Stimulated activated CD4-positive, alpha-beta T cell treated with anti-CD3 and anti-CD28 coated beads, Interleukin-4, amount 100 ng/mL, for 48 hours (primary cell): ENCODE data around the gene MRPL43.

Source experiments
- DNase-seq, 2 donors: peaks; one replicate each; pipeline ENCODE4 v3.0.0-alpha.2; 2020; ENCODE audit warnings: low read depth in 2 of 2

Gene MRPL43

DNA sequence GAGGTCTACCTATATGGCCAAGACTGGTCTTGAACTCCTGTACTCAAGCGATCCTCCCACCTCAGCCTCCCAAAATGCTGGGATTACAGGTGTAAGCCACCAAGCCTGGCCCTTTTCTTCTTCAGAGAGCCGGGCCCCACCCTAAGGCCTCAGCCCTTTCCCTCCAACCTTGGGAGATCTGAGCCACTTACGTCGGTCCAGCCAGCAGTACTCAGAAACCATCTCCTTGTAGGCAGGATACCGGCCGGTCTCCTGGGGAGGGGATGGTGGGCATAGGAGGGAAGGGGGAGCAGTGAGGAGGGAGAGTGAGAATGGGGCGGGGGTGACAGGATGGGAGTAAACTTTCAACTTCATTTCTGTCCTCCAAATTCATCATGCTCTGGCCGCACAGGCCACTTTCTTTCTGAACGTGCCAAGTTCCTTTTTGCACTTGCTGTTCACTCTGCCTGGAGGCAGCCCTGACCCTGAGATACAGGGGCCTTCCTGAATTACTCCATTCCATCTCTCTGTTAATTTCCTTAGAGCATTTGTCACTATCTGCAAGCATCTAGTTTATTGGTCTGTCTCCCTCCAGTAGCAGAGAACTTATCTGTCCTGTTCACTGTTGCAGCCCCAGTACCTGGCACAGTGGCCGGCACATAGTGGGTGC is 33.3 kb upstream of the MRPL43 start:
- DNase-seq = no peak

DNA sequence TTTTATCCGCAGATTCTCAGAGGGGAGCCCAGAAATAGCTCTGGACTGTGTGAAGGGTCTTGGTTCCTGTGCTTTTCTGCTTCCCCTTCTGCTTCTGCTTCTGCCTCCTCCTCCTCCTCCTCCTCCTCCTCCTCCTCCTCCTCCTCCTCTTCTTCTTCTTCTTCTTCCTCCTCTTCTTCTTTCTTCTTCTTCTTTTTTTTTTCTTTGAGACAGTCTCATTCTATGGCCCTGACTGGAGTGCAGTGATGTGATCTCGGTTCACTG is 32.1 kb upstream of the MRPL43 start:
- no peak for DNase-seq

- peak; percentile 79 to 81 for DNase-seq
Observed at GRCh38 chr10:101018600-101019439, 31.5 kb upstream of the MRPL43 start.

DNA sequence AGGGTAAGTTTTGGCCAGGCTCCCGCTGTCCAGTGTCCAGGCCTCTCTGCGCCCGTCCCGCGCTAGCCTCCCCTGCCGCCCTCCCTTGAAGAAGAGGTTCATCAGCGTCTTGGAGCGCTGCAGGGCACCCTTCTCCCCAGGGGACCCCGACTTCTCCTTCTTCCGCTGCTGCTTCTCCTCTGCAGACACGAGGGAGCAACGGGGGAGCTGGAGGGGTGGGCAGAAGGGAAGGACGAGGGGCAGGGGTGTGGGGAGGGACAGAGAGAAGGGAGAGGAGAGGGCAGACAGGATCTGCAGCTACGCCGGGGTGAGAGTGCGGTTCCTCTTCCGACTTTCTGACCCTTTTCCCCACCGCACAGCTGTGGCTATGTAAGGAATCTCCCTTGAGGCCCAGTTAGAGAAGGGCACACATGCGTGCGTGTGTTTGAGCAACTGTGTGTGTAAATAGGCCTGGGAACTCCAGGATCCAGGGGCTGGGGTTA is 30.9 kb upstream of the MRPL43 start:
- DNase-seq = no peak

GRCh38 chr10:101016814-101017213 is 29.5 kb upstream of the MRPL43 start:
- DNase-seq = no peak

DNA sequence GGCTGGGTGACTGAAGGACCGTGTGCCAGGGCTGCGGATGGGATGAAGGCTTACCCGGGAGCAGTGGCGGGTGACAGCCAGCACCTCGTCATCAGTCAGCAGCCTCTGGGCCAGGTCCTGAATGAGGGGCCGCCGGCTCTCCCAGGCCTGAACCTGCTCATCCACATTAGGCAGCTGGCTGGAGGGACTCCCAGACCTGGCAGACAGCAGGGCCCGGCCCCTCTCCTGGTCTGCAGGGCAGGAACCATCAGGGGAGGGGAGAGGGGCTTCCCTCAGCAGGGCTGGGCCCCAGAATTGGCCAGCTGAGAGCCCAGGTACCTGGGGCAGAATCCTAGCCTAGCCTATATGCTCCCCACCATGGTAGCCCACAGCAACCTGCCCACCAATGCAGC is 28.3 kb upstream of the MRPL43 start:
- no peak for DNase-seq

GRCh38 chr10:101014966-101015581 is 27.8 kb upstream of the MRPL43 start:
- DNase-seq = no peak

- peak; percentile 71 to 85 for DNase-seq
Observed at GRCh38 chr10:101014230-101014884, 27.1 kb upstream of the MRPL43 start.

DNA sequence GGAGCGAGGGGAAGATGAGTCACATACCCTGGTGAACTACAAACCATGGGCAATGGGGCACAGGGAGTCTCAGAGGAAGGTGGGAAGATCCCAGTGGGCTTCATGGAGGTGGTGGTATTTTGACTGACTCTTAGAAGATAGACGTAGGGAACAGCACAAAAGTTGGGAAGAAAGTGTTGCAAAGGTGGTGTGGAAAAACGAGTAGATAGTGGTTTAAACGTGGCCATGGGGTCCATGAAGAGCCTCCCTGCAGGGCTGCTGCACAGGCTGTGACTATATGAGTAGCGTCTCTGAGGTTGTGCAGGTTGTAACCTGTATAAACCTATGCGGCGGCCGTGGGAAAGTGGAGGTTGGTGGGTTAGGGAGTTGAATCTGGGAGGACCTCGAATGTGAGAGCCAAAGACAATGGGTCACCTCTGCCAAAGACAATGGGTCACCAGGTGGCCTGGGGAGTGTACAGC is 26.1 kb upstream of the MRPL43 start:
- DNase-seq = no peak

DNA sequence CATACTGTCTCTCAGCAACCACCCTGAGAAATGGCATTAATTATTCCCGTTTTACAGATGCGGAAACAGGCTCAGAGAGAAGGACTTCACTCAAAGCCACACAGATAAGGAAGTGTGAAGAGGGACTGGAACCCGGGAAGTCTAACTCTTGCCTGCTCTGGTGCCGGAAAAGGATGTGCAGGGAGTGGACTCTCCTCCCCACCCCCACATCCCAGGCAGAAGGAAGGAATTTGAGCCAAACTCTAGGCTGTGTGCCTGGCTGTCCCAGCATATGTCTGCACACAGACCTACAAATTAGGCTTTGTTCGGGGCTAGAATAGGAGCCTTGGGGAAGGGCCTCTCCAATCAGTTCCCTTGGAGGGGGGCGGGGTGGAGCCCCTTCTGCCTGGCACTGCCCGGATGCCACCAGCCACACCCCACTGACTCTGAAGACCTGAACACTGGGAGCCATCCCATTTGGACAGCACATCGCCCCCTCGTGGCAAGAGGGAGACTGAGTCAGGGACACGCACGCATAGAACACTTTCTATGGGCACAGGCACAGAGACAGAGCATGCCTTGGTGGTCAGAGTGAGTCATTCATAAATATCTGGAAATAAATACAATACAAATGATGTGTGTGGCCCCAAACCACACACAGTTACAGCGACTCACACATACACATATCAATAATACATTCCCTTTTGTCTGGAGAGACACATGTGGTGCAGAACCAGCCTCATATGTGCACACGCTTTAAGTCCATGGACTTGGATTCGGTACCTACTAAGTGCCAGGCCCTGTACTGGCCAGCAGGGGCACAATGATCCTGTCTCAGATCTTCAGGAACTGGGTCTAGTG is 25.4 kb upstream of the MRPL43 start:
- DNase-seq = peak; percentile 76 to 79

DNA sequence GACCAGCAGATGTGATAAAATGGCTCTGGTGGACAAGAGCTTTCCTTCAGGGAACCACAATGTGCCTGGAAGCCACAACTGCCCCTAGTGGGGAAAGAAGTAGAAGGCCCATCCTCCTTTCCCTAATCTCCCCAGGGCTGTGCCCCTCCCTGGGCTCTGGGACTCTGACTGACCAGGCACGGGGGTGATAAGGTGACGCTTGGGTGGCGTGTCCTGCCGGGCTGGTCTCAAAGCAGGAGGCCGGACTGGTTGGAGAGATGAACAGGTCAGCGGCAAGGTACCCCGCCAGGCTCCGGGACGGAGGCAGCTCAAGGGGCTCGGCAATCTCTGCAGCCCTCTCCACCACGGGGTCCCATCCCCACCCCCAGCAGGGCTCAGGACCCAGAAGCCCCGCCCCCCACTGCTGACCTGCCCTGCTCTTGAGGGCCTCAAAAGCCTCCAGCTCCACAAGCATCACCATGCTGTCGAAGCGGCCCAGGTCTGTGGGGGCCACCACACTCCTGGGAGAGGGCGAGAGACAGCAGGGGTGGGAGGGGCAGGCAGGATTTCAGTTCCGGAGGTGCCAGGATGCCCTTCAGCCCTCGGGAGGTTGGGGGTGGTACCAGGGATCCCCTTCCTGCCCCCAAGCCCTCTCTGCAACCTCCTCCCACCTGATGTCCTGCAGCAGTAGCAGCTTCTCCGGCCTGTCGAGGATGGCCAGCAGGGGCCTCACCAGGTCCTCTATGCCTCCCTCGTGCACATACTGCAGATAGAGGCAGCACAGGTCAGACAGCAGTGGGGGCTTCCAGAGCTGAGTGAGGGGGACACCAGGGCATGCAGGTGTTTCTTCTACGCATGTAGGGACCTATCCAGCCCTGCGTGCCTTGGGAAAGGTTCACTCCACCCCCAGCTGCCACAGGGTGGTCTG is 24.5 kb upstream of the MRPL43 start:
- no peak for DNase-seq

- DNase-seq = no peak
Observed at GRCh38 chr10:101010329-101010728, 23.0 kb upstream of the MRPL43 start.

DNA sequence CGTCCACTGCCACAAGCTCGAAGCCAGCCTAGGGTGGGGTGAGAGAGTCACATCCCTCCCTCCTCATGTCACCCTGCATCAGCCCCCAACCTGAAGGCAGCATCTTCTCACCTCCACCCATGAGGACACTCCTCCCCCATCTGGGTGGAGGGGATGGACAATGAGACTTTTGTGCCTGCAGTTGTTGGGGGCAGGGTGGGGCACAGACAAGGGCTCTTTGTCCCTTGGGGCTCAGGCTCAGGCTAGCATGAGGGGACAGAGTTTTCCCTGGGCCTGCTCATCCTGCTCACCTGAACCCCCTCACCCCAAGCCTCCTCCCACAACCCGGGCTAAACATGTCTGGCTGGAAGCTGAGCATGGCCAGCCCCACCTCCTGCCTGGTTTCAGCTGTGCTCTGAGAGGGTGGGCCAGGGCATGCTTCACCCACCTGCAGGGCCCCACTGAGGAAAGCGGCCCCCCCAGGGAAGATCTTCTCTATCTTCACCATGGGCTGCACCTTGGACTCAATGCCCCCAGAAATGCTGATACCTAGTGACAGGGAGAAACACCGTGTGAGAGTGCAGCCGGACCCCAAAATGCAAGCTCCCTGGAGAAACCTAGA is 21.6 kb upstream of the MRPL43 start:
- no peak for DNase-seq

DNA sequence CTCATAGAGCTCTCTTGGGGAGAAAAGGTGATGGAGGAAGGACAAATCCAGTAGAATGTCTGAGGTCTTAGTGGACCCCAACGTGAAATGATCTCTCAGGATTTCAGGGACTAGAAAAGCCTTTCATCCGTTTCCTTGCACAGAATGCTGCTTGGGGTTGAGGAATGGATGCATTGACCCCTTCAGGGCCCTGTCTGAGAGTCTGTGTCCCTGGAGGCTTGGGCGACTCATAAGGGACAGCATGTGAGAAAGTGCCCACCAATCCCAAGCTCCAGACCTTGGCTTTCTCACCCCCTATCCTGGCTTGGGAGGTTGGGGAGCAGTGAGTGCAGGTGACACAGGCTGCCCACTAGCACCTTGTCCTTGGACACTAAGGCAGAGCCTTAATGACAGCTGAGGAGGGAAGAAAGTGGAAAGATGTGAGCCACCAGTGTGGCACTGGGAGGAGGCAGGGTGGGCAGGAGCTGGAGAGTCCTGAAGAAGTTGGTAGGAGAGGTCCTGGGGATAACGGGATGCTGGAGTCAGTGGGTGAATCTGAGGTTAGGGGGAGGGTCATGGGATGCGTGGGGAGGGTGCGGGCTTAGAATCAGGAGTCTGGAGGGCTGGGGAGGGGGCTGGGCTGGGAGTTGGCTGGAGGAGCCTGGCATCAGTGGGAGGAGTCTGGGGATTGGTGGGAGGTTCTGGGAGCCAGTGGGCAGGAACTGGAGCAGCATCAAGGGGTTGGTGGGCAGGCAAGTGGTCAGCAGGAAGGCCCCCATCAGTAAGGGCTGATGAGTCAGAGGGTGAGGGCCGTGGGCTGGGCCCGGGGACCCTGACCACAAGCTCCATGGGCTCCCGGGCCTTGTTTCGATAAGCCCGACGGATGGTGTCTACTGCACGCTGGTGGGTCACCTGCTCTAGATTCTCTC is 20.9 kb upstream of the MRPL43 start:
- no peak for DNase-seq

- DNase-seq = no peak
Observed at GRCh38 chr10:101007099-101007711, 19.9 kb upstream of the MRPL43 start.

GRCh38 chr10:101006593-101007098 is 19.3 kb upstream of the MRPL43 start:
- DNase-seq = no peak

GRCh38 chr10:101005869-101006567 is 18.7 kb upstream of the MRPL43 start:
- no peak for DNase-seq

DNA sequence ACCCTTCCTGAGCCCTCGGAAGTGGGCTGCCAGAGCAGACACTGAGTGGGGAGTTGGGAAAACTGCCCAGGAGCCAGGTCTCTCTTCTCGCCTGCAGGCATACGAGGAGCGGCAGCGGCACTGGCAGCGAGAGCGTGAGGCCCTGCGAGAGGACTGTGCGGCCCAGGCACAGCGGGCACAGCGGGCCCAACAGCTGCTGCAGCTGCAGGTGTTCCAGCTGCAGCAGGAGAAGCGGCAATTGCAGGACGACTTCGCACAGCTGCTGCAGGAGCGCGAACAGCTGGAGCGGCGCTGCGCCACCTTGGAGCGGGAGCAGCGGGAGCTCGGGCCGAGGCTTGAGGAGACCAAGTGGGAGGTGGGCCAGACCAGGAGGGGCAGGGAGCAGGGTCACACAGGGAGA is 18.1 kb upstream of the MRPL43 start:
- no peak for DNase-seq
